PC-3 (cell line): ENCODE data around the gene USP40.

Experiments used
- CTCF ChIP-seq: fragments of 300-600 bp; sonication (generic); conservative IDR thresholded peaks from 2 replicates; pipeline ENCODE4 v1.5.1; 2017; ENCODE audit warnings: antibody characterized with exemption, low read depth, mild to moderate bottlenecking, low read length
- EZH2 ChIP-seq: fragments of 300-600 bp; sonication (generic); IDR thresholded peaks from one replicate; pipeline ENCODE4 v1.6.1; 2017; ENCODE audit warnings: antibody characterized with exemption, mild to moderate bottlenecking, low read length; ENCODE audit not compliant: unreplicated experiment
- EZH2phosphoT487 ChIP-seq: fragments of 300-600 bp; sonication (generic); IDR thresholded peaks from 2 replicates; pipeline ENCODE4 v1.6.1; 2018; ENCODE audit warnings: mild to moderate bottlenecking, antibody characterized with exemption, low read length, borderline replicate concordance

GRCh38 chr2:233556881-233557736 lies 9.5 kb downstream of the USP40 start:
- TF ChIP-seq CTCF (no peak), EZH2phosphoT487 (no peak), EZH2 (no peak)
